H9 (cell line): Measurements from ENCODE around the gene LRP1B. TPM values are rescaled to one million over a fixed set of nuclear protein-coding genes. Genes with fewer than 3 reads are reported as not detected.

Source experiments
- DNase-seq: peaks from one replicate; pipeline ENCODE4 v3.0.0-alpha.2; 2017
- H2AFZ ChIP-seq: one replicate; pipeline ENCODE4 v1.6.1; 2013; ENCODE audit warnings: mild to moderate bottlenecking, low read length, control low read depth, moderate library complexity
- H2AK5ac ChIP-seq: 2 replicates; pipeline ENCODE4 v1.6.1; 2013; ENCODE audit warnings: low read length, control low read depth, mixed read lengths; ENCODE audit not compliant: insufficient read length
- H2BK120ac ChIP-seq: one replicate; pipeline ENCODE4 v1.6.1; 2013; ENCODE audit warnings: low read depth, mild to moderate bottlenecking, low read length, control low read depth, inconsistent platforms; ENCODE audit not compliant: poor library complexity, severe bottlenecking
- H2BK12ac ChIP-seq: 2 replicates; pipeline ENCODE4 v1.6.1; 2013; ENCODE audit warnings: low read length, control low read depth, mixed read lengths, low read depth; ENCODE audit not compliant: insufficient read length
- H2BK15ac ChIP-seq: 2 replicates; pipeline ENCODE4 v1.6.1; 2013; ENCODE audit warnings: low read depth, low read length, control low read depth
- H2BK20ac ChIP-seq: one replicate; pipeline ENCODE4 v1.6.1; 2013; ENCODE audit warnings: low read depth, mild to moderate bottlenecking, low read length, control low read depth, inconsistent platforms; ENCODE audit not compliant: poor library complexity, severe bottlenecking
- H2BK5ac ChIP-seq: 2 replicates; pipeline ENCODE4 v1.6.1; 2013; ENCODE audit warnings: low read length, control low read depth, mixed read lengths; ENCODE audit not compliant: insufficient read length
- H3K14ac ChIP-seq: 2 replicates; pipeline ENCODE4 v1.6.1; 2013; ENCODE audit warnings: low read length, control low read depth; ENCODE audit not compliant: insufficient read depth
- H3K18ac ChIP-seq: 2 replicates; pipeline ENCODE4 v1.6.1; 2013; ENCODE audit warnings: low read depth, mild to moderate bottlenecking, mixed read lengths, low read length, control low read depth; ENCODE audit not compliant: insufficient read length
- H3K23ac ChIP-seq: 2 replicates; pipeline ENCODE4 v1.6.1; 2013; ENCODE audit warnings: low read length, control low read depth, mixed read lengths, low read depth; ENCODE audit not compliant: insufficient read length
- H3K23me2 ChIP-seq: 2 replicates; pipeline ENCODE4 v1.6.1; 2013; ENCODE audit warnings: low read depth, mild to moderate bottlenecking, mixed read lengths, low read length, control low read depth; ENCODE audit not compliant: insufficient read length, poor library complexity, severe bottlenecking
- H3K27ac ChIP-seq: 2 replicates; pipeline ENCODE4 v1.5.1; 2013; ENCODE audit warnings: low read length, control low read depth, mixed read lengths, low read depth; ENCODE audit not compliant: insufficient read length
- H3K27me3 ChIP-seq: 2 replicates; pipeline ENCODE4 v1.6.1; 2013; ENCODE audit warnings: low read length, control low read depth, inconsistent platforms; ENCODE audit not compliant: insufficient read depth
- H3K4ac ChIP-seq: 2 replicates; pipeline ENCODE4 v1.6.1; 2013; ENCODE audit warnings: low read depth, mild to moderate bottlenecking, control low read depth, inconsistent platforms, low read length, moderate library complexity
- H3K4me1 ChIP-seq: 2 replicates; pipeline ENCODE4 v1.6.1; 2013; ENCODE audit warnings: low read length, control low read depth, inconsistent platforms; ENCODE audit not compliant: insufficient read depth
- H3K4me2 ChIP-seq: 2 replicates; pipeline ENCODE4 v1.6.1; 2013; ENCODE audit warnings: low read length, control low read depth, mixed read lengths; ENCODE audit not compliant: insufficient read length, insufficient read depth
- H3K56ac ChIP-seq: 2 replicates; pipeline ENCODE4 v1.6.1; 2013; ENCODE audit warnings: low read depth, mild to moderate bottlenecking, mixed read lengths, low read length, control low read depth; ENCODE audit not compliant: insufficient read length
- H3K79me1 ChIP-seq: 2 replicates; pipeline ENCODE4 v1.6.1; 2013; ENCODE audit warnings: low read depth, mild to moderate bottlenecking, moderate library complexity, low read length, control low read depth, inconsistent platforms; ENCODE audit not compliant: insufficient read depth, poor library complexity, severe bottlenecking
- H3K79me2 ChIP-seq: 2 replicates; pipeline ENCODE4 v1.6.1; 2013; ENCODE audit warnings: low read length, control low read depth, inconsistent platforms; ENCODE audit not compliant: insufficient read depth
- H3K9ac ChIP-seq: 2 replicates; pipeline ENCODE4 v1.6.1; 2013; ENCODE audit warnings: low read length, control low read depth, mixed read lengths; ENCODE audit not compliant: insufficient read length; ENCODE audit errors: extremely low read depth
- H3K9me3 ChIP-seq: one replicate; pipeline ENCODE4 v1.6.1; 2013; ENCODE audit warnings: low read depth, low read length, inconsistent platforms; ENCODE audit not compliant: control insufficient read depth
- H3T11ph ChIP-seq: one replicate; pipeline ENCODE4 v1.6.1; 2013; ENCODE audit warnings: mild to moderate bottlenecking, low read length, control low read depth, inconsistent platforms
- H4K20me1 ChIP-seq: one replicate; pipeline ENCODE4 v1.6.1; 2013; ENCODE audit not compliant: control insufficient read depth, insufficient read length, insufficient read depth
- H4K5ac ChIP-seq: 2 replicates; pipeline ENCODE4 v1.6.1; 2013; ENCODE audit warnings: low read depth, mild to moderate bottlenecking, mixed read lengths, low read length, control low read depth; ENCODE audit not compliant: insufficient read length
- H4K8ac ChIP-seq: replicated peaks from 2 replicates; pipeline ENCODE4 v1.6.1; 2013; ENCODE audit warnings: low read length, control low read depth, mixed read lengths, low read depth; ENCODE audit not compliant: insufficient read length
- H4K91ac ChIP-seq: 2 replicates; pipeline ENCODE4 v1.6.1; 2013; ENCODE audit warnings: low read depth, mild to moderate bottlenecking, moderate library complexity, mixed read lengths, low read length, control low read depth; ENCODE audit not compliant: insufficient read length
- H3K27ac Mint-ChIP-seq, 3 experiments: 2 replicates in 2 of 3; 3 replicates in 1 of 3; pipeline ENCODE4 v1.8.0; 2020 to 2021; ENCODE audit warnings: mixed read lengths in 3 of 3, mild to moderate bottlenecking in 1 of 3, moderate library complexity in 1 of 3
- H3K27me3 Mint-ChIP-seq: 2 replicates; pipeline ENCODE4 v1.8.0; 2021; ENCODE audit warnings: low read depth, mild to moderate bottlenecking, moderate library complexity, mixed read lengths
- H3K36me3 Mint-ChIP-seq, 3 experiments: 2 replicates in 2 of 3; 3 replicates in 1 of 3; pipeline ENCODE4 v1.8.0; 2020 to 2021; ENCODE audit warnings: low read depth in 3 of 3, mixed read lengths in 3 of 3; ENCODE audit not compliant: insufficient read depth in 1 of 3
- H3K4me1 Mint-ChIP-seq, 2 experiments: 2 replicates each; pipeline ENCODE4 v1.8.0; 2020; ENCODE audit warnings: mixed read lengths in 2 of 2
- H3K4me3 Mint-ChIP-seq, 2 experiments: 2 replicates in 1 of 2; 3 replicates in 1 of 2; pipeline ENCODE4 v1.8.0; 2020 to 2021; ENCODE audit warnings: mild to moderate bottlenecking in 2 of 2, mixed read lengths in 2 of 2, moderate library complexity in 1 of 2
- H3K9me3 Mint-ChIP-seq, 2 experiments: 2 replicates in 1 of 2; 3 replicates in 1 of 2; pipeline ENCODE4 v1.8.0; 2020; ENCODE audit warnings: mild to moderate bottlenecking in 2 of 2, mixed read lengths in 2 of 2, moderate library complexity in 1 of 2
- CTCF ChIP-seq: fragments of 200-600 bp; sonication (generic); conservative IDR thresholded peaks from 3 replicates; pipeline ENCODE4 v1.8.0; 2021; ENCODE audit warnings: antibody characterized with exemption, mild to moderate bottlenecking
- WGBS: extraction: QIAGEN DNeasy Blood & Tissue Kit; methylation state at CpG from one replicate; pipeline ENCODE4 v1.1.7; 2013; ENCODE audit warnings: missing lambda C conversion rate, low lambda C conversion rate, mixed read lengths; ENCODE audit not compliant: insufficient read length; ENCODE audit errors: extremely low coverage; 5-methylcytosine and 5-hydroxymethylcytosine counted together
- total RNA-seq: library from RNA; stranded (reverse); gene quantifications from 2 replicates; pipeline ENCODE4 v1.2.1, GENCODE V29; 2021

Gene LRP1B
- total RNA-seq, 1 experiment from 2014 or later, result not detected

DNA sequence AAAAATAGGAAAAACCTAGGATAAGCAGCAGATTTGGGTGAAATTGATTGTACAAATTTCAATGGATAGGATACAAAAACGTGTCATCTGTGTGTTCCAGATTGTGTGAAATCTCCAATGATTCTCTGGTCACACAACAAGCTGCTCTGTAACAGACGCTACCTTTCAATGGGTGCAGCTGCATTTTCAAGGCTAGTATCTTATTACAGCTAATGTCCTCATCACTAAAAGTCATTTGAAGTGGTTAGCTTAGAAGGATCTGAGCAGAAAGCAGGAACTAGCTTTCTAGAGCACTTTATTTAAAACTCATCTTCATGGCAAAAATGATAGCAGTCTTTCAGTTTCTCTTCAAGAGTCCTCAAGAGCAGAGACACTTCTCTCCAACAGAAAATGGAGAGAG lies 364.6 kb downstream of the LRP1B start:
- H3K4me3 Mint-ChIP-seq, result no peak overlapping the region
- Histone ChIP-seq H2AFZ (no peak overlapping the region), H4K91ac (no peak overlapping the region), H2BK120ac (no peak overlapping the region), H2BK15ac (no peak overlapping the region), H3K79me2 (no peaks in the 10 kb centered on the region), H4K5ac (no peak overlapping the region), H3K9me3 (no peaks in the 10 kb centered on the region), H3K18ac (no peak overlapping the region), H3K27ac (no peak overlapping the region), H4K8ac (no peak overlapping the region), H2BK12ac (no peak overlapping the region), H4K20me1 (no peaks in the 10 kb centered on the region), H3K9ac (no peak overlapping the region), H3K56ac (no peak overlapping the region), H3K79me1 (no peaks in the 10 kb centered on the region), H3K27me3 (no peaks in the 10 kb centered on the region), H3T11ph (no peak overlapping the region), H3K4me2 (no peak overlapping the region), H3K4me1 (peaks cover 4% of the 10 kb centered on the region), H3K23ac (no peak overlapping the region), H2BK20ac (no peak overlapping the region), H3K23me2 (no peaks in the 10 kb centered on the region), H3K14ac (no peak overlapping the region), H2AK5ac (no peak overlapping the region), H3K4ac (no peak overlapping the region), H2BK5ac (no peak overlapping the region)
- H3K27ac Mint-ChIP-seq, result no peak overlapping the region
- no CpG with 5 or more reads among the region's 2 CpGs for WGBS
- no peaks in the 10 kb centered on the region for H3K36me3 Mint-ChIP-seq
- peaks cover 17 to 27% of the 10 kb centered on the region in 2 experiments for H3K4me1 Mint-ChIP-seq
- no peak for TF ChIP-seq CTCF
- DNase-seq, result no peak
- no peaks in the 10 kb centered on the region for H3K27me3 Mint-ChIP-seq
- no peaks in the 10 kb centered on the region for H3K9me3 Mint-ChIP-seq
